SK-N-MC (cell line): Measurements from ENCODE around the gene CSGALNACT2.
"Not testable (repeated sequence)": the region's sequence is repeated elsewhere in the genome, so short reads cannot be mapped to it uniquely, and the experiment has no call there.

Source experiments
- DNase-seq: peaks from one replicate; pipeline ENCODE4 v3.0.0-alpha.2; 2011; ENCODE audit warnings: low read depth, low spot score
- H3K27ac ChIP-seq: fragments of 200-600 bp; sonication (generic); 2 replicates; pipeline ENCODE4 v1.5.1; 2016; ENCODE audit warnings: mixed run types
- H3K36me3 ChIP-seq: fragments of 200-600 bp; sonication (generic); 2 replicates; pipeline ENCODE4 v1.6.1; 2017; ENCODE audit warnings: antibody characterized with exemption, low read length, mixed read lengths; ENCODE audit not compliant: insufficient read depth
- H3K4me3 ChIP-seq: fragments of 200-600 bp; sonication (generic); 2 replicates; pipeline ENCODE4 v1.5.1; 2016
- H3K9ac ChIP-seq: fragments of 200-600 bp; sonication (generic); 2 replicates; pipeline ENCODE4 v1.8.0; 2017; ENCODE audit warnings: mixed run types, mixed read lengths; ENCODE audit not compliant: insufficient read length
- H3K9me3 ChIP-seq: fragments of 200-600 bp; sonication (generic); 2 replicates; pipeline ENCODE4 v1.6.1; 2017; ENCODE audit warnings: low read depth, mild to moderate bottlenecking, antibody characterized with exemption, low read length, moderate library complexity, mixed read lengths
- EZH2 ChIP-seq: fragments of 200-600 bp; sonication (generic); IDR thresholded peaks from one replicate; pipeline ENCODE4 v1.6.1; 2017; ENCODE audit warnings: antibody characterized with exemption
- FOXP2 ChIP-seq: optimal IDR thresholded peaks from 2 replicates; pipeline ENCODE3; 2011; ENCODE audit warnings: mild to moderate bottlenecking, moderate library complexity; ENCODE audit not compliant: insufficient read depth; ENCODE audit errors: extremely low read length, control extremely low read depth
- POLR2AphosphoS5 ChIP-seq: IDR thresholded peaks from 2 replicates; pipeline ENCODE4 v1.6.1; 2012; ENCODE audit warnings: mild to moderate bottlenecking, low read depth, low read length, borderline replicate concordance

Gene CSGALNACT2

DNA sequence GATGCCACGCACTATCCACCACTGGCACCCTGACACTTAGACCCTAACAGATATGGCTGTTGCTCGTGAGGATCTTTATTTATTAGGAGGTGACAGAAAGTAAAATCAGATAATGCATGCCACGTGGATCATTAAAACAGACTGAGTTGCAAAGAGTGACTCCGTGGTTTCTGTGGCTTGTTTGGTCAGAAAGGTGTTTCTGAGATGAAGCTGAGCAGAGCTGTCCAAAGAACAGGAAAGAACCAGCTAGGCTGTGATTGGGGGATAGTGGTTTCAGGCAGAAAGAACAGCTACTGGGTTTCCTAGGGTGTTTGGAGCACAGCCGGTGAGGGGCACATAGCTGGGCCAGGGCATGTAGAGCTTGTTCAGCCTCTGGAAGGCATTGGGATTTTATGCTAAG is 34.4 kb downstream of the CSGALNACT2 start:
- Histone ChIP-seq H3K27ac (no peak overlapping the region), H3K36me3 (peaks cover under 1% of the 10 kb centered on the region; the same call in 1 of the 2 replicates), H3K9me3 (no peaks in the 10 kb centered on the region), H3K4me3 (no peak overlapping the region), H3K9ac (no peak overlapping the region)
- TF ChIP-seq EZH2 (no peak), POLR2AphosphoS5 (no peak), FOXP2 (no peak)
- no peak for DNase-seq

DNA sequence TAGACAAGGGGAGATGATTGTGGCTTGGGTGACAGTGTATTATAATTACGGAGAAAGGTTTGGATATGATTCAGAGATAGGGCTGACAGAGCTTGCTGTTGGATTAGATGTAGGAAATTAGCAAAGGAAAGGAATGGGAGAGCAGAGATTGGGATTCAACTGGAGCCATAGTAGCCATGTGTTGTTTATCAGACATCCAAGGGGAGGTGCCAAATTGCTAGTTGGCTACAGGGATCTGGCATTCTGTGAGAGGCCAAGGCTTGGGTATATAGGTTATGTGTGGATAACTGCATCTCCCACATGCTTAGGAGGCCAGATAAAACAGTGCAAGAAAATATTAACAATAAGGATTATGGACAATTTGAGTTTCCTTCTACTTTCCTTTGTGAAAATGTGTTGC is 34.9 kb downstream of the CSGALNACT2 start:
- Histone ChIP-seq H3K36me3 (peaks cover 5% of the 10 kb centered on the region; the same call in 1 of the 2 replicates), H3K9ac (no peak overlapping the region), H3K9me3 (no peaks in the 10 kb centered on the region), H3K27ac (no peak overlapping the region), H3K4me3 (no peak overlapping the region)
- DNase-seq: no peak
- TF ChIP-seq POLR2AphosphoS5 (no peak), EZH2 (no peak), FOXP2 (no peak)

DNA sequence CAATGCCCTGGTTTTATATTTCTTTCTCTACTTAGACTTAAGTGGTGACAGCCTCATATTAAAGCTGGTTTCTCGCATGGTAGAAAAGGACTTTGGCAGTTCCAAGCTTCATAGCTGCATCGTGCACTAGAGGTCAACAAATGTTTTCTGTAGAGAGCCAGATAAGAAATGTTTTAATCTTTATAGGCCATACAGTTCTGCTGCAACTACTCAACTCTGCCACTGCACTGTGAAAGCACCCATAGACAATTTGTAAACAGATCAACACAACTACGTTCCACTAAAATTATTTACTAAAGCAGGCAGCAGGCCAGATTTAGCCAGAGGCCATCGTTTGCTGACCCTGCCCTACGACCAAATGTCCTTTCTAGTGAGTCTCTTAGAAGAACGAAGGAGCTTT is 36.7 kb downstream of the CSGALNACT2 start:
- peaks cover 5% of the 10 kb centered on the region; the same call in 1 of the 2 replicates for H3K36me3 ChIP-seq

DNA sequence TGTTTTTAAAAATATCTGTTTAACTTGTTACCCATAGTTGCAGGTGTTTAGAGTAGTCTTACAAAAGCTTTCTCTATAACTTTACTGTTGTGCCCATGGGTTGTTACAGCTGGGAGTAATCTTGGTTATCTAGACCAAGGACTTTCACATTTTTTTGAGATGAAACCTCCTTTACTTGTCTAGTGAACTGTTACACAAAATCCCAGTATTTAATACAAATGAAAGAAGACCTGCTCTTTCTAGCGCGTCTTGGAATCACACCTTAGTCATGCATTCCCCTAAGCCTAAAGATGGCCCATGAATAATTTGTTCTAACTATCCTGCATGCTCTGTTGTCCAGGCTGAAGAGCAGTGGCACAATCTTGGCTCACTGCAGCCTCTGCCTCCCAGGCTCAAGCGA is 38.0 kb downstream of the CSGALNACT2 start:
- no peak for DNase-seq
- Histone ChIP-seq H3K4me3 (no peak overlapping the region), H3K27ac (no peak overlapping the region), H3K9me3 (no peaks in the 10 kb centered on the region), H3K9ac (no peak overlapping the region), H3K36me3 (peaks cover 5% of the 10 kb centered on the region; the same call in 1 of the 2 replicates)
- no peak for TF ChIP-seq POLR2AphosphoS5
- TF ChIP-seq FOXP2: no peak
- no peak for TF ChIP-seq EZH2

More for the DNA sequence above, 36.7 kb downstream of the CSGALNACT2 start:
- TF ChIP-seq POLR2AphosphoS5 (no peak), EZH2 (no peak), FOXP2 (no peak)
- Histone ChIP-seq H3K27ac (no peak overlapping the region), H3K9ac (no peak overlapping the region), H3K4me3 (no peak overlapping the region), H3K9me3 (no peaks in the 10 kb centered on the region)
- no peak for DNase-seq

DNA sequence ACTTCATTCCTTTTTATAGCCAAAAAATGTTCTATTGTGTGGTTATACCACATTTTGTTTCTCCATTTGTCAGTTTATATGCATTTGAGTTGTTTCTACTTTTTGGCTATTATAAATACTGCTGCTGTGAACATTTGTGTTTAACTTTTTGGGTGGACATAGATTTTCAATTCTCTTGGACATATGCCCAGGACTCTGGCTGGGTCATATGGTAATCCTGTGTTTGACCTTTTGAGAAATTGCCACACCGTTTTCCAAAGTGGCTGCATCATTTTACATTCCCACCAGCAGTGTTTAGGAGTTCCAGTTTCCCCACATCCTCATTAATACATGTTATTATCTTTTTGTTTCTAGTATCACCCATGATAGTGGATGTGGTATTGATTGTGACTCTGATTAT is 39.4 kb downstream of the CSGALNACT2 start:
- H3K36me3 ChIP-seq: peaks cover 5% of the 10 kb centered on the region; the same call in 1 of the 2 replicates
- no peak overlapping the region for H3K4me3 ChIP-seq
- no peak overlapping the region for H3K27ac ChIP-seq
- H3K9ac ChIP-seq: no peak overlapping the region
- no peak for DNase-seq
- no peak for TF ChIP-seq EZH2
- no peak for TF ChIP-seq FOXP2
- TF ChIP-seq POLR2AphosphoS5: no peak
- H3K9me3 ChIP-seq: no peaks in the 10 kb centered on the region

DNA sequence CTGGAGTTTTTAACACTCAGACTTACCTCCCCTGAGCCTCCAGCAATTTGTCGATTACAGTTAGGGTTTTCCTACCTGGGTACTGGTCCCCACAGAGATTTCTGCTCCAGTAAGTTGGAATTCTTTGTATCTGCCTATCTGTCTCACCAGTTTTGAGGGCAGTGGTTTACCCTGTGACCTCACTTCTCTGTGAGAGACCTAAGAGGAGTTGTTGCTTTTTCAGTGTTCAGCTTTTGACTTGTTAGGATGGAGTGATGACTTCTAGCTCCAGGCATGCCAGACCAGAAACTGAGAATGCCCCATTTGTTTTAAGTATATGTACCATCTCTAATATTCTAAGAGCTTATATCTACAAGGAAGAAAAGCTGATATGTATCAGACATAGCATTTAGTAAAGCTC is 42.9 kb downstream of the CSGALNACT2 start:
- DNase-seq: no peak
- Histone ChIP-seq H3K27ac (no peak overlapping the region), H3K9me3 (no peaks in the 10 kb centered on the region), H3K4me3 (no peak overlapping the region), H3K36me3 (peaks cover 5% of the 10 kb centered on the region; the same call in 1 of the 2 replicates), H3K9ac (no peak overlapping the region)
- TF ChIP-seq FOXP2 (no peak), POLR2AphosphoS5 (no peak), EZH2 (no peak)

DNA sequence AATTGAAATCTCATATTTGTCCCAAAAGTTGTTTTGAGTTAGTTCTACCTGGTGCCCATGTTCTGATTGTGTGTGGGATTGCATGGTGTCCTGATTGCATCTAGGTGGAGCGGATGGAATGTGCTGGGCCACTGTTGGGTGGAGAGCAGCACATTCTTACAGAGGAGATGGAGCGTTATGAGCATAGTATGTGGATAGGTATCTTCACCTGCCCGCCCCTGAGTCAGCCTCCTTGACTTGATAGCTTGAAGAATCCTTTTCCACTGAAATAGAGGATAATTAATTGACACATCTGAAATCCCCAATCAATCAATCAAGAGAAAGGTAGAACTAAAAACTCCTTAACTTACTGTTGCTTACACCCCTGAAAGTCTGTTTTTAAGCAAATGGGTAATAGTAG is 45.5 kb downstream of the CSGALNACT2 start:
- H3K36me3 ChIP-seq, H3K27ac ChIP-seq, H3K9me3 ChIP-seq, DNase-seq, H3K9ac ChIP-seq, H3K4me3 ChIP-seq: not testable (repeated sequence)

DNA sequence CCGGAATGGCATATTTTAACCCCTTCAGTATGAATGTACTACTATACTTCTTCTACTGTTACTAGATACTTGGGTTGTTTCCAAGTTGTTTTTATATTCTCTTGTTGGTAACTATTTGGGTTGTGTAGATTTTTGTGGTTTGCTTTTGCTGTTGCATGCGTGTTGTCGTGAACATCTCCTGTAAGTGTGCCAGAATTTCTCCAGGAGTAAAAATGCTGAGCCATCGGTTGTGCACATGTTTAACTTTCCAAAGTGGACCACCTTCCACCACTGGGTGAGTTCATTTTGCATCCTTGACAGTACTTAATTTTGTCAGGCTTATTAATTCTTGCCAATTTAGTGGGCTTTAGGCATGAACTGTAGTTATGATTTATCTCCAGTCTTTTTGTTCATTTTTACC is 47.9 kb downstream of the CSGALNACT2 start:
- Histone ChIP-seq H3K9me3 (no peaks in the 10 kb centered on the region), H3K27ac (peak overlapping the region; percentile 50; the same call in 1 of the 2 replicates), H3K9ac (no peak overlapping the region), H3K4me3 (no peak overlapping the region), H3K36me3 (no peaks in the 10 kb centered on the region)
- TF ChIP-seq EZH2 (no peak), POLR2AphosphoS5 (no peak), FOXP2 (no peak)
- no peak for DNase-seq

DNA sequence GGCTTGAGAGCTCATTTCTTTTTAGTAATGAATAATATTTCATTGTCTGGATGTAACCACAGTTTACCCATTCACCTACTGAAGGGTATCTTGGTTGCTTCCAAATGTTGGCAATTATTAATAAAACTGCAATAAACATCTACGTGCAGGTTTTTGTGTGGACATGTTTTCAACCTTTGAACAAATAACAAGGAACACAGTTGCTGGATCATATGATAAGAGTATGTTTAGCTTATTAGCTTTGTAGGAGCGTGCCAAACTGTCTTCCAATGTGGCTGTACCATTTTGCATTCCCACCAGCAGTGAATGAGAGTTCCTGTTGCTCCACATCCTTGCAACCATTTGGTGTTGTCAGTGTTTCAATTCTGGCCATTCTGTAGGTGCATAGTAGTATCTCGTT is 49.0 kb downstream of the CSGALNACT2 start:
- H3K9me3 ChIP-seq: no peaks in the 10 kb centered on the region
- H3K36me3 ChIP-seq: no peaks in the 10 kb centered on the region
- H3K9ac ChIP-seq: no peak overlapping the region
- H3K4me3 ChIP-seq: no peak overlapping the region
- DNase-seq: no peak
- no peak overlapping the region for H3K27ac ChIP-seq
- TF ChIP-seq FOXP2 (no peak), POLR2AphosphoS5 (no peak), EZH2 (no peak)
